Measurements from ENCODE around the gene ABCC1.
"Not testable (repeated sequence)": the region's sequence is repeated elsewhere in the genome, so short reads cannot be mapped to it uniquely, and the experiment has no call there.

The ABCC1 gene

DNA sequence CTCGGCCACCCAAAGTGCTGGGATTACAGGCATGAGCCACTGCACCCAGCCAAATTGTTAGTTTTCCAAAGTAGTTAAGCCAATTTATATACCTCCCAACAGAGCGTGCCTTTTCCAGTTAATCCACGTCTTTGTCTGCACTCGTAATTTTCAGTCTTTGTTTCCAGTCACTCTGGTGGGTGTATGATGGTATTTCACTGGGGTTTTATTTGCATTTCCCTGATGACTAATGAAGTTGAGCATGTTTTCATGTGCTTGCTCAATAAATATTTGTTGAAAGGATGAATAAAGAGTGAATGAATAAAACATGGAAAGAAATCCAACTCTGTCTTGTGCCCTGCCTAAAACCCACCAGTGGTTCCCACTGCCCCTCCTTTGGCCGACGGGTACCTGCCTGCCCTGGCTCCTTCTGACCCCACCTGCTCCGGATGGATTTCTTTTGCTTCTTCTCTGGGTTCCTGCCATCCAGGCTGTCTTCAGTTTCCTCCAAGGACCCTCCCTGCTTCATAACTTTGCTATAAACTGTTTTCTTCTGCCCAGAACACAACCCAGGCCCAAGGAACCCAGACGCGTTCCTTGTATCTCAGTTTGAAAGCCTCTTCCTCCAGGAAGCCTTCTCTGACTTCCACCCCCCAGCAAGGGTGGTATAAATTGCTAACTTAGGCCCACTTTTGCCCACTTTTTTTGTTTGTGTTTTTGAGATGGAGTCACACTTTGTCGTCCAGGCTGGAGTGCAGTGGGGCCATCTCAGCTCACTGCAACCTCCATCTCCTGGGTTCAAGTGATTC, 3.0 kb upstream of the ABCC1 start:
- no peak for DNase-seq (ENCODE audit: low read depth, low spot score)

DNA sequence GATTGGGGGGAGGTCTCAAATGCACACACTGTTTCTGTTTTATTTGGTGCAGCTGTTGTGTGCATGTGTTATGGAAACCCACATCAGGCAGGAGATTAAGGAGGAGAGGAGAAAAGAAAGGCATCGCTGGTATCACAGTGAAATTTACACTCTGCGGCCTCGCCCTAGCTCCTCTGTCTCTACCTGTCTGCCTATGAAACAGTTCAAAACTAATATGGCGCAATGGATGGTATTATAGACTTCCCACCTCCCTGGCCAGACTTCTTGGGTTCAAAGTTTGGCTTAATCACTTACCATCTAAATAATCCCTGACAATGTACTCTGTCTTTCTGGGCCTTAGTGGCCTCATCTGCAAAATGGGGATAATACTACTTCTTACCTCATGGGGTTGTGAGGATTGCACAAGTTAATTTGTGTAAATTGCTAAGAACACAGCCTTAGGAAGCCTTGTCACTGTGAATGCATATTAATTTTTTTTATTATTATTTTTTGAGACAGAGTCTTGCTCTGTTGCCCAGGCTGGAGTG, 1.4 kb upstream of the ABCC1 start:
- DNase-seq (ENCODE audit: low read depth, low spot score): no peak

DNA sequence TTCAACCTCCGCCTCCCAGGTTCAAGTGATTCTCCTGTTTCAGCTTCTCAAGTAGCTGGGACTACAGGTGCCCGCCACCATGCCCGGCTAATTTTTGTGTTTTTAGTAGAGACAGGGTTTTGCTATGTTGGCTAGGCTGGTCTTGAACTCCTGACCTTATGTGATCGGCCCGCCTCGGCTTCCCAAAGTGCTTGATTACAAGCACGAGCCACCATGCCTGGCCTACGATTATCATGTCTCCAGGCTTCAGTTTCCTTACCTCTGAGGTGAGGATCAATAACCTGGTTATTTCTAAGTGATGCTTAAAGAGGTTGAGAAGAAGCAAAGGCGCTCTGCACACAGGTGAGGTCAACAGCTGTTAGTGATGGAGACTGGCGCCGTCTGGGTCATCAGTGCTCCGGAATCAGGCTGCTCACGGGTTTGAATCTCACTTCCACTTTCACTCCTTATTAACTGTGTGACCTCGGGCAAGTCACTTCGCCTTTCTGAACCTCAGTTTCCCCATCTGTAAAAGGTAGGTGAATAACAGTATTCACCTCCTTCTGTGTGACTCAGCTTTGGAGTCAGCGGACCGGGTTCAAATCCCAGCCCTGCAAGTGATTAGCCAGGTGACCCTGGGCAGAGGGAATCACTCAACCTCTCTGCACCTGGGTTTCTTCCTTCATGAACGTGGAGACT, 745 bp upstream of the ABCC1 start:
- no peak for DNase-seq (ENCODE audit: low read depth, low spot score)

DNA sequence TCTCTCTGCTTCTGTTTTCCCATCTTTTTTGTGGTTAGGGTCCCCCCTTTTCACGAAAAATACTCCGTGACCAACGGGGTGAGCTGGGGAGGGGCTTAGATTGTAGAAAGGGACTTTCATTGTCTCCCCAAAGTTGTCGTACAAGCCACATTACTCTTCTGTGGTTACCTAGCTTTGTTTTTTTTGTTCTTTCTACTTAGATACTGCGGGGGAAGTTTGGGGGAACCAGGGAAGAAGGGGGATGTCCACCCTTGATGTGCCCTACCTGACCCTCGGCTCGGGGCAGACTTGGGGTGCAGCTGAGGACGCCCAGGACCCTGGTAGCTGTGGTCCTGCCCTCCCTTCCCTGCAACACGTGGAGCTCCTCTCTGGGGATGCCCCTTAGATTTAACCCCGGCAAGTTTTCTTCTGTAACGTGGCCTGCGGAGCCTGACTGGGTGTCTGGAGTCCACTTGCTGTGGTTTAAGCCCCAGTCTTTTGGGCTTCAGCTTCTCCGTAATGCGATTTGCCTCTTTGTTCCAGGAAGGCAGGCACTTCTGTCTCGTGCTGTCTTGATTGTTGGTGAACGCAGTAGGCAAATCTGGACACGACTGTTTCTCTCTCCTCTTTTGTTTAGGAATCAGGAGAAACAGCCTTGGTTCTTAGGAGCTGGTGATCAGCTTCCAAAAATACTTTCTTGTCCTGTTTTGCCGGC, 892 bp downstream of the ABCC1 start:
- peak; percentile 53 for DNase-seq (ENCODE audit: low read depth, low spot score)

DNA sequence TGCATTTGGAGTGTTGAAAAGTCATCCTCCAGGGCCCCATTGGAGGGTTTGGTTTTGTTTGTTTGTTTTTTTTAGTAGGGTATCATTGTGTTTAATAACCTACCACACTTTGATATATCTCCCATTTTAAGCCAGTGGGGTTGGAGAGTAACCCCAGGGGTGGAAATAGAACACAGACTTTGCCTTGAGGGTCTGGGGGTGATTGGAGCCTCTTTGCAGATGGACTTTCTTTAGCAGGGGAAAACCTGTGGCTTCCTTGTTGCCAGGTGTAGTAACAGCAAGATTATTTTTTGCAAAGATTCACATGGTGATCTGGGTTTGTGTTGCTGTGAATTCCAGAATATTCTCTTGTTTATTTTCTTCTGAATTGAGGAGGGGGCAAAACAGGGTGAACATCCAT, 1.5 kb downstream of the ABCC1 start:
- no peak for DNase-seq (ENCODE audit: low read depth, low spot score)

DNA sequence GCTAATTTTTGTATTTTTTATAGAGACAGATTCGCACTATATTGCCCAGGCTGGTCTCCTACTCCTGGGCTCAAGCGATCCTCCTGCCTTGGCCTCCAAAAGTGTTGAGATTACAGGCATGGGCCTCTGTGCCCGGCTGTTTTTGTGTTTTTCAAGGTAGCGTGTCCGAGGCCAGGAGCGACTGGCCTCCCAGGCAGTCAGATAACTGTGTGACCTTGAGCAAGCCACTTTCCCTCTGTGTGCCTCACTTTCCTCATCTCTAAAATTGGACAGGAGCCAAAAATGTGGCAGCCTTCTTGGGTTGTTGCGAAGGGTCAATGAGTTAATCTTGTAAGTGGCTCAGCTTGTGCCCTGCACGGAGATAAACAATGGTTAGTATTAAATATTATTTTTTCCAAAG, 2.4 kb downstream of the ABCC1 start:
- DNase-seq (ENCODE audit: low read depth, low spot score): no peak

DNA sequence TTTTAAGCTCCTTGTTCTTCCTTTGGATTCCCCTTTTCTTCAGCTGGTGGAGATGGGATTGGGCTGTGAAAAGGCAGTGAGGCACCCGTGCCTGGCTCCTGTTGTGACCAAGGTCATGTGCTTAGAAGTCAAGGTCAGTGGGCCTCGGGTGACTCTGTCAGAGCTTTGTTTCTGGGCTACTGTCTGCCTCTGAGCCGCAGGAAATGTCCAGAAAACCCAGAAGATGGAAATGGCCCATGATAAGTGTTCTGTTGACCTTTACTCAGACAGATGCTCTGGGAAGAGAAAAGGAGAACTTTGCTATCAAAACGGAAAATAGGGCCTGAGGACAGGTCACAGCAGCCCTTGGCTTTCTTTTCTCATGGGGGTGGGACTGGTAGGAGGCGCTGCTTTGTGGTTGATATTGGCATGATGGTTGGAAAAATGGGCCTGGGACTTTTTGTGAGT, 2.9 kb downstream of the ABCC1 start:
- no peak for DNase-seq (ENCODE audit: low read depth, low spot score)

DNA sequence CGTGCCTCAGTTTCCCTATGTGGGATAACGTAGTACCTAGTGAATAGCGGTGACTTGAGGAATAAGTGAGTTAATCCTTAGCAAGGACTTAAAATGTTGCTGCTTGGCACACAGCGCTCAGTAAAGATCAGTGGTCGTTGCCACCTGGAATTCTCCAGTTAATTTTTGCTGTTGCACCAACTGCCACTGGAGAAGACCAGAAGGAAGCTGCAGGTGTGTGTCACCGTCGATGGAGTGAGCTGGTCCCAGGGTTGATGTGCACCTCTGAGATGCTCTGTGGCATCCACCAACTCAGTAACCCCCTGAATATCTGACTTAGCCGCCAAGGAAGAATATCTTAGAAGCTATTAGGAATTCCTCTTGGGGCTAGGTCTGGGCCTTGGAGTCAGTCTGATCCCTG, 4.1 kb downstream of the ABCC1 start:
- DNase-seq (ENCODE audit: low read depth, low spot score): no peak

DNA sequence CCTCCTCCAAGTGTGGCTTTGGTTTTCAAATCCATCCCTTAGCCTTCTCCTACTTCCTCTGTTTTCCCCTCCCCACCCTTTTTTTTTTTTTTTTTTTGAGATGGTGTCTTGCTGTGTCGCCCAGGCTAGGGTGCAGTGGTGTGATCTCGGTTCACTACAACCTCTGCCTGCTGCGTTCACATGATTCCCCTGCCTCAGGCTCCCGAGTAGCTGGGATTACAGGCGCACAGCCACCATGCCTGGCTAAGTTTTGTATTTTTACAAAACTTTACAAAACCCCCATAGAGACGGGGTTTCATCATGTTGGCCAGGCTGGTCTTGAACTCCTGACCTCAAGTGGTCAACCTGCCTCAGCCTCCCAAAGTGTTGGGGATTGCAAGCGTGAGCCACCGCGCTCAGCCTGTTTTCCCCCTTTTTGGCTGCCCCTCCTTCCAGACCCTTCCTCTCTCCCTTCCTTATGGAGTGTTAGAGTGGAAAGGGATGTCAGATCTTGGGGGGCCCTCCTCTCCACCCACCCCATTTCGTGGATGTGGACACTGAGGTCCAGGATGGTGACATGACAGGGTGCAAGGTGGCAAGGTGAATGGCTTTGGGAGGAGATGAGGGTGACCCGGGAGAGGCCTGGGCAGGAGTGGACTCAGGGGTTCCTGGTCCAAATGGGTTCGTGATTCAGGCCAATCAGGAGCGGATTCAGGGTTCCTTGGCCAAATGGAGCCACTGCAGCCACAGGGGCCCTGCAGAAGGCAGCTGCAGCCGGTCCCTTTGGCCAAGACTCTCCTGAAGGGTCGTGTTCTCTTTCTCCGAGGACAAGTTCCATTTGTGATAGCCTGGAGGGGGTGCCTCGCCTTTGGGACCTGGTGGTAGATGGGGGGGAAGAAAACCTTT, 4.8 kb downstream of the ABCC1 start:
- DNase-seq (ENCODE audit: low read depth, low spot score): no peak

DNA sequence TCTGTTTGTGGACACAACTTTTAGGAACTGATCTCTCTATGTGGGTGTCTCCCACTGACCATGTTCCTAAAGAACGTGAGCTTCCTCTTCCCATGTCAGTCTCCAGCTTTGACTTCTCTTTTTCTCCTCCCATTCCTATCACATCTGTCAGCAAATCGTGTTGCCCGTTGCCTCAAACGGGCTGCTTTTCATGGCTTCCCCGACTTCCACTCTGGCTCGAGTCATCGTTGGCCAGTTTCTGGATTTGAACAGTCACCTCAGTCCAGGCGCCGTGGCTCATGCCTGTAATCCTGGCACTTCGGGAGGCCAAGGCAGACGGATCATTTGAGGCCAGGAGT, 5.4 kb downstream of the ABCC1 start:
- DNase-seq (ENCODE audit: low read depth, low spot score): no peak

DNA sequence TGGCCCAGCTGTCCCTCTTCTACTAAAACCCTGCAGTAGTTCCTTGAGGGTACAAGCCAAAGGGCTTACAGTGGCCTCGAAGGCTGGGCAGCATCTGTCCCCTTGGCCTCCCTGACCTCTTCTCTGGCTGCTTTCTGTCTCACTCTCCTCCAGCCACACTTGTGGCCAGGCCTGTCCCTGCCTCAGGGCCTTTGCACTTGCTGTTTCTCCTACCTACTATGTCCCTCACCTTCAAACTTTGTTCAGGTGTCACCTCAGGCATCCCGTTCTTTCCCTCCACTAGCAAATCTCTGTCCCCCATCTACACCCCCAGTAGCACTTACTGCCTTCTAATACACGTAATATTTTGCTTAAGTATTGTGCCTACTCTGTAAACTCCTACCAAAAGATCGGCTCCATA, 6.0 kb downstream of the ABCC1 start:
- DNase-seq (ENCODE audit: low read depth, low spot score): no peak

DNA sequence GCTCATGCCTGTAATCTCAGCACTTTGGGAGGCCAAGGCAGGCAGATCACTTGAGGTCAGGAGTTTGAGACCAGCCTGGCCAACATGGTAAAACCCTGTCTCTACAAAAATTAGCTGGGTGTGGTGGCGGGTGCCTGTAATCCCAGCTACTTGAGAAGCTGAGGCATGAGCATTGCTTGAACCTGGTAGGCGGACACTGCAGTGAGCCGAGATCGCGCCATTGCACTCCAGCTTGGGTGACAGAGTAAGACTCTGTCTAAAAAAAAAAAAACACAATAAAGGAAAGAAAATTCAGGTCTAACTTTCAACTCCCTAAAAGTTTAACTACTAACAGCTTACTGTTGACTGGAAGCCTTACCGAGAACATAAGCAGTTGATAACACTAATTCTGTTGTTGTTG, 6.7 kb downstream of the ABCC1 start:
- not testable (repeated sequence) for DNase-seq (ENCODE audit: low read depth, low spot score)

DNA sequence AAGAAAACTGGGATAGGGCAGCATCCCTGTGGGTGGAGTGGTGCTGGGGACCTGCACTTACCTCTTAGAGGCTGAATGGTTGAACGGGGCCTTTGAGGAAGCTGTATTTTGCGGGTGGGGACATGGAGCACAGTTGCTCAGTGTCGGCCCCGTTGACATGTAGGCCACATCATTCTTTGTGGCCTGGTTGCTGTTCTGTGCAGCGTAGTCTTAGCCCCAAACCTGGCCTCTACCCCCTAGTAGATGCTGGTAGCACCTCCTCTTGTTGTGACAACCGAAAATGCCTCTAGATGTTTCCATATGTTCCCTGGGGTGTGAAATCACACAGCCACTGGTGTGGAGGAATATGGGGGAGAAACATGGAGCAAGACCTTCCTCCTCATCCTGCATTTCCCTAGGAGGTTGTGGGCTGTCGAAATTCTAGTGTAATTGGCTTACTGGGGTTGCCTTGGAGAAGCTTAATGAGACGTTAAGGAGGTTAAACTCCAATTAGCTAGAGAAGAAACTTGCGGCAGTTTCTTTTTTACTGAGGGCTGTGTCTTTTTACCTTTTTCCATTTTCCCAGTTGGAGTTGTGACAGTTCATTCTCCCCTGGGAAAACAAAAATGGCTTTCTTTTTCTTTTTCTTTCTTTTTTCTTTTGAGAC, 9.4 kb downstream of the ABCC1 start:
- no peak for DNase-seq (ENCODE audit: low read depth, low spot score)

DNA sequence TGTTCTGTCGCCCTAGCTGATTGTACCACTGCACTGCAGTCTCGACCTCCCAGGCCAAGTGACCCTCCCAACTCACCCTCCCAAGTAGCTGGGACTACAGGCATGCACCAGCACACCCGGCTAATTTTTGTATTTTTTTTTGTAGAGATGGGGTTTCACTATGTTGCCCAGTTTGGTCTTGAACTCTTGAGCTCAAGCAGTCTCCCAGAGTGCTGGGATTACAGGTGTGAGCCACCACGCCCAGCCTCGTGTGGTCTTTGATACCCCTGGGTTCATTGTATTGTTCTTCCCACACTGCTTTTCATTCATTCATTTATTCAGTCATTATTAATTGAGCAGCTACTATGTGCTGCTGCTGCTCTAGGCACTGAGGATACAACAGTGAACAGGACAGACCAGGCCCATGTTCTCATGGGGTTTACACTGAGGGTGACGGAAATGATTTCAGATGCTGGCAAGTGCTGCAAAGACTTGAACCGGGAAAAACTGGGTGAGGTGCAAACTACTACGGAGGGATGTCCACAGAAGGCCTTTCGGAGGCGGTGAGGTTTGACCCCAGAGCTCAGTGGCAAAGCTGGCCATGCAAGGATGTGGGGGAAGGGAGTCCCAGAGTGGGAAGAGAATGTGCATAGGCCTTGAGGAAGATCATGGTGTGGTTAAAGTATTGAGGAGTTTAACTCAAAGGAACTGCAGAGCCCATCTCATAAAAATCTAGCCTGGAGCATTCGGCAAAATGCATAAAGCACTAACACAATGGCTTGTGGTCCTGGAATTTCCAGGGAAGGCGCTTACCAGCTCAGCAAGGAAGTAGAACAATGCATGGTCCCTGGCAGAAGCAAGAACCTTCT, 10.9 kb downstream of the ABCC1 start:
- peak; percentile 59 for DNase-seq (ENCODE audit: low read depth, low spot score)

DNA sequence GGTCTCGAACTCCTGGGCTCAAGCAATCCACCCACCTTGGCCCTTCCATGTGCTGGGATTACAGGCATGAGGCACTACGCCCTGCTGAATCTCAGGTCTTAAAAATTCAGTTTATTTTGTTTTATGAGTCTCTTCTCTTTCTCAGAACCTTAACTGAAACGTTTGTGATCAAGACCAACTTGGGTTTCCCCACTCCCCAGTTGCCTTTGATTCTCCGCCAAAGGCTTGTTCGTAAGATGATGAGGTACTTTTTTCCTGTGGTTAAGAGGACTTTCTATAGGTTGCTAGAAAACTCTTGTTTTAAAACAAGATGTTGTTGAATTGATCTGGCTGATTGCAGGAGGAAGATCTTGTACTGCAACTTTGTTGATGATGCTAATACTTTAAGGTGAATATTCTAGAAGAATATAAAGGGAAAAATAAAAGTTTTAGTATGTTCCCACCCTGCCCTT, 11.7 kb downstream of the ABCC1 start:
- no peak for DNase-seq (ENCODE audit: low read depth, low spot score)

DNA sequence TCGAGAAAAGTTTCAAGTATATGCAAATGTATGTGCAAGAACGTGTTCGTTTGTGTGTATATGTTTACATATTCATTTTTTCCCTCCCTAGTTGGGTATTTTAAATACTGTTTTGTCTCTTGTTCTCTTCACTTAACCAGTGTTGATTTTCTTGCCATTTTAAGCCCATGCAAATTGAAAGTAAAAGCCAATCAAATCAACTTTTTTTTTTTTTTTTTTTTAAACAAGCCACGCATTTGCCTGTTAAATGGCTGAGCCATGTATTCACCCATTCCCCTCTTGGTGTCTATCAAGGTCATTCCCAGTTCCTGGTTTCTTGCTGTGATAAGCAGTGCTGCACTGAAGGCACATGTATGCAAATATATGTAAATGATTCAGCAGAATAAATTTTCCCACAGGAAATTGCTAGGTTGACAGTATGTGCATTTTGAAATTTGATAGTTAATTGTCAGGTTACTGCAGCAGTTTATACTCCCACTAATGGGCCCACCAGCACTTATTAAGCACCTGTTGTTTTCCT, 12.2 kb downstream of the ABCC1 start:
- DNase-seq (ENCODE audit: low read depth, low spot score): no peak

DNA sequence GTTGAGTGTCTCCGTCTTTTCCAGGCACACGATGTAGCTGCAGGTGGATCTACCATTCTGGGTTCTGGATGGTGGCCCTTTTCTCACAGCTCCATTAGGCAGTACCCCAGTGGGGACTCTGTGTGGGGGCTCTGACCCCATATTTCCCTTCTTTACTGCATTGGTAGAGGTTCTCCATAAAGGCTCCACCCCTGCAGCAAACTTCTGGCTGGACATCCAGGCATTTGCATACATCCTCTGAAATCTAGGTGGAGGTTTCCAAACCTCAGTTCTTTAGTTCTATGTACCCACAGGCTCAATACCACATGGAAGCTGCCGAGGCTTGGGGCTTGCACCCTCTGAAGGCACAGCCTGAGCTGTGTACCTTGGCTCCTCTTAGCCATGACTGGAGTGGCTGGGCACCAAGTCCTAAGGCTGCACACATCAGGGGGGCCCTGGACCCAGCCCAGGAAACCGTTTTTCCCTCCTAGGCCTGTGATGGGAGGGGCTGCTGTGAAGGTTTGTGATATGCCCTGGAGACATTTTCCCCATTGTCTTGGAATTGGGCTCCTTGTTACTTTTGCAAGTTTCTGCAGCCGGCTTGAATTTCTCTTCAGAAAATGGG, 14.0 kb downstream of the ABCC1 start:
- DNase-seq (ENCODE audit: low read depth, low spot score): peak; percentile 54

DNA sequence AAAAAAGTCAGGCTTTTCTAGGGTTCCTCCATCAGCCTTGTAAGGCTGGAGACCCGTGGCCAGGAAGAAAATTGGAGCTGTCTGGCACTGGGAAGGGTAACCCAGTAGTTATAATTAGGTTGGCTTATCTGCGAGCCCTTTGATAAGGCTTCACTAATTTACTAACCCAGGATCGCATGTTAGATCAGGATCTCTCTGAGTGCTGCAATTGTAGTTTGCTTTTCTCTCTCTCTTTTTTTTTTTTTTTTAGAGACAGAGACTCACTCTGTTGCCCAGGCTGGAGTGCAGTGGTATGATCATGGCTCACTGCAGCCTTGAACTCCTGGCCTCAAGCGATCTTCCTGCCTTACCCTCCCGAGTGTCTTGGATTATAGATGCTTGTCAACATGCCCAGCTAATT, 17.0 kb downstream of the ABCC1 start:
- no peak for DNase-seq (ENCODE audit: low read depth, low spot score)

DNA sequence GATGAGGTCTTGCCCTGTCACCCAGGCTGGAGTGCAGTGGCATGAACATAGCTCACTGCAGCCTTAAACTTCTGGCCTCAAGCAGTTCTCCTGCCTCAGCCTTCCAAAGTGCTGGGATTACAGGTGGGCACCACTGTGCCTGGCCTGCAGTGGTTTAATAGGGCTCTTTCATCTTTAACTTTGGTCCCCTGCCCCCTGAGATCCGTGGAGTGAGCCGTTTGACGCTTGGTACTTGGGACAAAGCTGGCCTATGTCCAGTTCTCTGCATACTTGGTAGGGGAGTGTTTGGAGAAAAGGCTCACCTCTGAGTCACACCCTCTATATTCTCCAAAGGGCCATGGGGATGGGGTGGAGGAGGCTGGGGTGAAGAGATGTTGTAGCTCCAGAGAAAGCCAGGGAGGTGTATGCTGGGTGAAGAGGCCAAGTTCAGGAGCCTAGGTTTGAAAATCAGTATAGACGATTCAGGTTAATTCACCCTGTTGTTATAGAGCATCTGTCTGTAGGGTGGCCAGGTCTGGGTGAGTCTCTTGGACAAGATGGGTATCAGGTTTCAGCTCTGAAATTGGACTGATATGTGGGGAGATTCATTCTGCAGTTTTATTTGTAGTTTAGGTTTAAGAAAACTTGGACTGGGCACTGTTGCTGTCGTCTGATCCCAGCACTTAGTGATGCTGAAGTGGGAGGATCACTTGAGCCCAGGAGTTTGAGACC, 17.6 kb downstream of the ABCC1 start:
- no peak for DNase-seq (ENCODE audit: low read depth, low spot score)
